H9 (cell line): ENCODE results near the gene FEV. TPM values are rescaled to one million over a fixed set of nuclear protein-coding genes. Genes with fewer than 3 reads are reported as not detected.

Experiments
- DNase-seq: peaks from one replicate; pipeline ENCODE4 v3.0.0-alpha.2; 2017
- H2AFZ ChIP-seq: one replicate; pipeline ENCODE4 v1.6.1; 2013; ENCODE audit warnings: mild to moderate bottlenecking, low read length, control low read depth, moderate library complexity
- H2AK5ac ChIP-seq: 2 replicates; pipeline ENCODE4 v1.6.1; 2013; ENCODE audit warnings: low read length, control low read depth, mixed read lengths; ENCODE audit not compliant: insufficient read length
- H2BK120ac ChIP-seq: one replicate; pipeline ENCODE4 v1.6.1; 2013; ENCODE audit warnings: low read depth, mild to moderate bottlenecking, low read length, control low read depth, inconsistent platforms; ENCODE audit not compliant: poor library complexity, severe bottlenecking
- H2BK12ac ChIP-seq: 2 replicates; pipeline ENCODE4 v1.6.1; 2013; ENCODE audit warnings: low read length, control low read depth, mixed read lengths, low read depth; ENCODE audit not compliant: insufficient read length
- H2BK15ac ChIP-seq: 2 replicates; pipeline ENCODE4 v1.6.1; 2013; ENCODE audit warnings: low read depth, low read length, control low read depth
- H2BK20ac ChIP-seq: one replicate; pipeline ENCODE4 v1.6.1; 2013; ENCODE audit warnings: low read depth, mild to moderate bottlenecking, low read length, control low read depth, inconsistent platforms; ENCODE audit not compliant: poor library complexity, severe bottlenecking
- H2BK5ac ChIP-seq: 2 replicates; pipeline ENCODE4 v1.6.1; 2013; ENCODE audit warnings: low read length, control low read depth, mixed read lengths; ENCODE audit not compliant: insufficient read length
- H3K14ac ChIP-seq: 2 replicates; pipeline ENCODE4 v1.6.1; 2013; ENCODE audit warnings: low read length, control low read depth; ENCODE audit not compliant: insufficient read depth
- H3K18ac ChIP-seq: 2 replicates; pipeline ENCODE4 v1.6.1; 2013; ENCODE audit warnings: low read depth, mild to moderate bottlenecking, mixed read lengths, low read length, control low read depth; ENCODE audit not compliant: insufficient read length
- H3K23ac ChIP-seq: 2 replicates; pipeline ENCODE4 v1.6.1; 2013; ENCODE audit warnings: low read length, control low read depth, mixed read lengths, low read depth; ENCODE audit not compliant: insufficient read length
- H3K23me2 ChIP-seq: 2 replicates; pipeline ENCODE4 v1.6.1; 2013; ENCODE audit warnings: low read depth, mild to moderate bottlenecking, mixed read lengths, low read length, control low read depth; ENCODE audit not compliant: insufficient read length, poor library complexity, severe bottlenecking
- H3K27ac ChIP-seq: 2 replicates; pipeline ENCODE4 v1.5.1; 2013; ENCODE audit warnings: low read length, control low read depth, mixed read lengths, low read depth; ENCODE audit not compliant: insufficient read length
- H3K27me3 ChIP-seq: 2 replicates; pipeline ENCODE4 v1.6.1; 2013; ENCODE audit warnings: low read length, control low read depth, inconsistent platforms; ENCODE audit not compliant: insufficient read depth
- H3K4ac ChIP-seq: 2 replicates; pipeline ENCODE4 v1.6.1; 2013; ENCODE audit warnings: low read depth, mild to moderate bottlenecking, control low read depth, inconsistent platforms, low read length, moderate library complexity
- H3K4me1 ChIP-seq: 2 replicates; pipeline ENCODE4 v1.6.1; 2013; ENCODE audit warnings: low read length, control low read depth, inconsistent platforms; ENCODE audit not compliant: insufficient read depth
- H3K4me2 ChIP-seq: 2 replicates; pipeline ENCODE4 v1.6.1; 2013; ENCODE audit warnings: low read length, control low read depth, mixed read lengths; ENCODE audit not compliant: insufficient read length, insufficient read depth
- H3K56ac ChIP-seq: 2 replicates; pipeline ENCODE4 v1.6.1; 2013; ENCODE audit warnings: low read depth, mild to moderate bottlenecking, mixed read lengths, low read length, control low read depth; ENCODE audit not compliant: insufficient read length
- H3K79me1 ChIP-seq: 2 replicates; pipeline ENCODE4 v1.6.1; 2013; ENCODE audit warnings: low read depth, mild to moderate bottlenecking, moderate library complexity, low read length, control low read depth, inconsistent platforms; ENCODE audit not compliant: insufficient read depth, poor library complexity, severe bottlenecking
- H3K79me2 ChIP-seq: 2 replicates; pipeline ENCODE4 v1.6.1; 2013; ENCODE audit warnings: low read length, control low read depth, inconsistent platforms; ENCODE audit not compliant: insufficient read depth
- H3K9ac ChIP-seq: 2 replicates; pipeline ENCODE4 v1.6.1; 2013; ENCODE audit warnings: low read length, control low read depth, mixed read lengths; ENCODE audit not compliant: insufficient read length; ENCODE audit errors: extremely low read depth
- H3K9me3 ChIP-seq: one replicate; pipeline ENCODE4 v1.6.1; 2013; ENCODE audit warnings: low read depth, low read length, inconsistent platforms; ENCODE audit not compliant: control insufficient read depth
- H3T11ph ChIP-seq: one replicate; pipeline ENCODE4 v1.6.1; 2013; ENCODE audit warnings: mild to moderate bottlenecking, low read length, control low read depth, inconsistent platforms
- H4K20me1 ChIP-seq: one replicate; pipeline ENCODE4 v1.6.1; 2013; ENCODE audit not compliant: control insufficient read depth, insufficient read length, insufficient read depth
- H4K5ac ChIP-seq: 2 replicates; pipeline ENCODE4 v1.6.1; 2013; ENCODE audit warnings: low read depth, mild to moderate bottlenecking, mixed read lengths, low read length, control low read depth; ENCODE audit not compliant: insufficient read length
- H4K8ac ChIP-seq: replicated peaks from 2 replicates; pipeline ENCODE4 v1.6.1; 2013; ENCODE audit warnings: low read length, control low read depth, mixed read lengths, low read depth; ENCODE audit not compliant: insufficient read length
- H4K91ac ChIP-seq: 2 replicates; pipeline ENCODE4 v1.6.1; 2013; ENCODE audit warnings: low read depth, mild to moderate bottlenecking, moderate library complexity, mixed read lengths, low read length, control low read depth; ENCODE audit not compliant: insufficient read length
- H3K27ac Mint-ChIP-seq, 3 experiments: 2 replicates in 2 of 3; 3 replicates in 1 of 3; pipeline ENCODE4 v1.8.0; 2020 to 2021; ENCODE audit warnings: mixed read lengths in 3 of 3, mild to moderate bottlenecking in 1 of 3, moderate library complexity in 1 of 3
- H3K27me3 Mint-ChIP-seq: 2 replicates; pipeline ENCODE4 v1.8.0; 2021; ENCODE audit warnings: low read depth, mild to moderate bottlenecking, moderate library complexity, mixed read lengths
- H3K36me3 Mint-ChIP-seq, 3 experiments: 2 replicates in 2 of 3; 3 replicates in 1 of 3; pipeline ENCODE4 v1.8.0; 2020 to 2021; ENCODE audit warnings: low read depth in 3 of 3, mixed read lengths in 3 of 3; ENCODE audit not compliant: insufficient read depth in 1 of 3
- H3K4me1 Mint-ChIP-seq, 2 experiments: 2 replicates each; pipeline ENCODE4 v1.8.0; 2020; ENCODE audit warnings: mixed read lengths in 2 of 2
- H3K4me3 Mint-ChIP-seq, 2 experiments: 2 replicates in 1 of 2; 3 replicates in 1 of 2; pipeline ENCODE4 v1.8.0; 2020 to 2021; ENCODE audit warnings: mild to moderate bottlenecking in 2 of 2, mixed read lengths in 2 of 2, moderate library complexity in 1 of 2
- H3K9me3 Mint-ChIP-seq, 2 experiments: 2 replicates in 1 of 2; 3 replicates in 1 of 2; pipeline ENCODE4 v1.8.0; 2020; ENCODE audit warnings: mild to moderate bottlenecking in 2 of 2, mixed read lengths in 2 of 2, moderate library complexity in 1 of 2
- WGBS: extraction: QIAGEN DNeasy Blood & Tissue Kit; methylation state at CpG from one replicate; pipeline ENCODE4 v1.1.7; 2013; ENCODE audit warnings: missing lambda C conversion rate, low lambda C conversion rate, mixed read lengths; ENCODE audit not compliant: insufficient read length; ENCODE audit errors: extremely low coverage; 5-methylcytosine and 5-hydroxymethylcytosine counted together
- total RNA-seq: library from RNA; stranded (reverse); gene quantifications from 2 replicates; pipeline ENCODE4 v1.2.1, GENCODE V29; 2021
- TF ChIP-seq, protein P1 (sequence below): fragments of 200-600 bp; sonication (generic); conservative IDR thresholded peaks from 3 replicates; pipeline ENCODE4 v1.8.0; 2021; ENCODE audit warnings: antibody characterized with exemption, mild to moderate bottlenecking

The FEV gene
- total RNA-seq, 1 experiment from 2014 or later = not detected

DNA sequence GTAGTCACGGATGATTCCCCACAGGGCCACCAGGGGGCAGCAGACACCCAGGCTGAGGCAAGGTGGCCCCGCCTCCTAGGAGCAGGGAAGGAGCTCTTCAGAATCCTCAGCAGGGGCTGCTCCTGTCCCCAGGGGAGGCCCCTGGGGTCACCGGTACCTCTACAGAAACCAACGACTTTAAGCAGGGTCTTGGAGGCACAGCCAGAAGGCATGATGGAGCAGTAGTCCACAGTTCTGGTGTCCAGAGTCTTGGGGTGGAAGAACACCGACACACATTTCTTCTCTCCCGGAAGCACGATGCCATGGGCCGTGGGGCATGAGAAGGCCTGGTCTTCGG lies 44.8 kb upstream of the FEV start:
- H3K4me1 Mint-ChIP-seq = peaks cover 4% of the 10 kb centered on the region in 2 experiments
- H3K79me1 ChIP-seq = no peaks in the 10 kb centered on the region
- peak; percentile 87 for DNase-seq
- WGBS = no CpG with 5 or more reads among the region's 9 CpGs
- no peak overlapping the region for H2BK5ac ChIP-seq
- H2AK5ac ChIP-seq = no peak overlapping the region
- H4K5ac ChIP-seq = no peak overlapping the region
- H3K27ac Mint-ChIP-seq = peak overlapping the region in 1 of 3 experiments; percentile 44; a peak in 1 of 7 replicates
- H4K8ac ChIP-seq = no peak overlapping the region
- H3K18ac ChIP-seq = no peak overlapping the region
- no peak overlapping the region for H2AFZ ChIP-seq
- H3K4me2 ChIP-seq = no peak overlapping the region
- no peak overlapping the region for H3T11ph ChIP-seq
- no peak overlapping the region for H2BK15ac ChIP-seq
- peaks cover 26% of the 10 kb centered on the region for H3K27me3 Mint-ChIP-seq
- no peak overlapping the region for H2BK12ac ChIP-seq
- H3K9me3 ChIP-seq = no peaks in the 10 kb centered on the region
- H3K23me2 ChIP-seq = no peaks in the 10 kb centered on the region
- no peaks in the 10 kb centered on the region for H3K79me2 ChIP-seq
- no peaks in the 10 kb centered on the region for H3K36me3 Mint-ChIP-seq
- H2BK120ac ChIP-seq = no peak overlapping the region
- no peak overlapping the region for H3K4me3 Mint-ChIP-seq
- no peak overlapping the region for H3K27ac ChIP-seq
- H3K23ac ChIP-seq = no peak overlapping the region
- no peak overlapping the region for H3K9ac ChIP-seq
- H3K56ac ChIP-seq = no peak overlapping the region
- H4K91ac ChIP-seq = no peak overlapping the region
- H3K4me1 ChIP-seq = no peaks in the 10 kb centered on the region
- H4K20me1 ChIP-seq = no peaks in the 10 kb centered on the region
- H3K27me3 ChIP-seq = no peaks in the 10 kb centered on the region
- H3K9me3 Mint-ChIP-seq = no peaks in the 10 kb centered on the region
- TF ChIP-seq, protein P1, sequence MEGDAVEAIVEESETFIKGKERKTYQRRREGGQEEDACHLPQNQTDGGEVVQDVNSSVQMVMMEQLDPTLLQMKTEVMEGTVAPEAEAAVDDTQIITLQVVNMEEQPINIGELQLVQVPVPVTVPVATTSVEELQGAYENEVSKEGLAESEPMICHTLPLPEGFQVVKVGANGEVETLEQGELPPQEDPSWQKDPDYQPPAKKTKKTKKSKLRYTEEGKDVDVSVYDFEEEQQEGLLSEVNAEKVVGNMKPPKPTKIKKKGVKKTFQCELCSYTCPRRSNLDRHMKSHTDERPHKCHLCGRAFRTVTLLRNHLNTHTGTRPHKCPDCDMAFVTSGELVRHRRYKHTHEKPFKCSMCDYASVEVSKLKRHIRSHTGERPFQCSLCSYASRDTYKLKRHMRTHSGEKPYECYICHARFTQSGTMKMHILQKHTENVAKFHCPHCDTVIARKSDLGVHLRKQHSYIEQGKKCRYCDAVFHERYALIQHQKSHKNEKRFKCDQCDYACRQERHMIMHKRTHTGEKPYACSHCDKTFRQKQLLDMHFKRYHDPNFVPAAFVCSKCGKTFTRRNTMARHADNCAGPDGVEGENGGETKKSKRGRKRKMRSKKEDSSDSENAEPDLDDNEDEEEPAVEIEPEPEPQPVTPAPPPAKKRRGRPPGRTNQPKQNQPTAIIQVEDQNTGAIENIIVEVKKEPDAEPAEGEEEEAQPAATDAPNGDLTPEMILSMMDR = peak; percentile 98
- no peak overlapping the region for H3K14ac ChIP-seq
- no peak overlapping the region for H2BK20ac ChIP-seq
- H3K4ac ChIP-seq = no peak overlapping the region
